GM13977 (cell line): ENCODE measurements around the gene SIGLEC11.
"Not testable (repeated sequence)": the region's sequence is repeated elsewhere in the genome, so short reads cannot be mapped to it uniquely, and the experiment has no call there.

Experiments
- DNase-seq: peaks from one replicate; pipeline ENCODE4 v3.0.0; 2012; ENCODE audit warnings: low spot score
- in situ Hi-C: fragments of 300-500 bp; cut with MboI; formaldehyde crosslinking; loops from one replicate; pipeline ENCODE4 v1.12.0; 2022; ENCODE audit warnings: low sequenced_read_pairs, low pct_unique_long_range_greater_than_20kb, mixed read lengths, inconsistent platforms; ENCODE audit not compliant: unreplicated experiment
- TF ChIP-seq, protein P1 (sequence below): IDR thresholded peaks from 2 replicates; pipeline ENCODE4 v1.5.1; 2012; ENCODE audit warnings: mild to moderate bottlenecking, control low read depth; ENCODE audit not compliant: insufficient read depth; ENCODE audit errors: extremely low read depth, missing control alignments

The SIGLEC11 gene

DNA sequence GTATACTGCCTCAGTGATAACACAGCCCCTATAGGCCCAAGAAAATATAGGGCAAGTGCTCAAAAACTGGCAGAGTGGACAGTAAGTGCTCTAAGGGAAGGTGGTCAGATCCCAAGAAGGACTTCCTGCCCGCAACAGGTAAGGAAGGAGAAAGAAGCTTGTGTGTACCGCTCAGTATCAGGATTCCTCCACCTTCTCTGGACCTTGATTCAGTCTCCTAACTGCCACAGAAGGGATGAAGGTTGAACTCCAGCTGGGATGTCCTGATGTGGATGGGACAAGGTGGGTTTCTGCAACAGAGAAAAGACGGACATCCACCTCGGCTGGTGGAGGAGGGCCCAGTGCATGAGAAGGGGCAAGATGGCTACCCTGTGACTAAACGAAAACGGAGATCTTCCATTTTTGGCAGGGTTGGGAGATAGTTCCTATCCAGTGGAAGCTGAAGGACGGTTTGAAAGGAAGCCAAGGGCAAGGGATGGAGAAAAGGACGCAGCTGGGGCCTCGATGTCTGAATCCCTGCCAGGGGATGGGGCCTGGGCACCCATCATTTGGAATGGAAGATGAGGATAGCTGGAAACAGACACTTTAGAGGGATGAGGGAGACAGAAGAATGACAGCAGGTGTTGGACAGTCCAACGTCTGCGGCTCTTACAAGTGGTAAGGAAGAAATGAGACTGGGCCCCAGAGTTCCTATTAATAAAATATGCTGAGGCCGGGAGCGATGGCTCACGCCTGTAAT lies 33.3 kb downstream of the SIGLEC11 start:
- in situ Hi-C loops = loop anchor here (25.0 kb wide), 1 partner anchor 210 kb away; no protein-coding TSS in a partner anchor
- TF ChIP-seq, protein P1, sequence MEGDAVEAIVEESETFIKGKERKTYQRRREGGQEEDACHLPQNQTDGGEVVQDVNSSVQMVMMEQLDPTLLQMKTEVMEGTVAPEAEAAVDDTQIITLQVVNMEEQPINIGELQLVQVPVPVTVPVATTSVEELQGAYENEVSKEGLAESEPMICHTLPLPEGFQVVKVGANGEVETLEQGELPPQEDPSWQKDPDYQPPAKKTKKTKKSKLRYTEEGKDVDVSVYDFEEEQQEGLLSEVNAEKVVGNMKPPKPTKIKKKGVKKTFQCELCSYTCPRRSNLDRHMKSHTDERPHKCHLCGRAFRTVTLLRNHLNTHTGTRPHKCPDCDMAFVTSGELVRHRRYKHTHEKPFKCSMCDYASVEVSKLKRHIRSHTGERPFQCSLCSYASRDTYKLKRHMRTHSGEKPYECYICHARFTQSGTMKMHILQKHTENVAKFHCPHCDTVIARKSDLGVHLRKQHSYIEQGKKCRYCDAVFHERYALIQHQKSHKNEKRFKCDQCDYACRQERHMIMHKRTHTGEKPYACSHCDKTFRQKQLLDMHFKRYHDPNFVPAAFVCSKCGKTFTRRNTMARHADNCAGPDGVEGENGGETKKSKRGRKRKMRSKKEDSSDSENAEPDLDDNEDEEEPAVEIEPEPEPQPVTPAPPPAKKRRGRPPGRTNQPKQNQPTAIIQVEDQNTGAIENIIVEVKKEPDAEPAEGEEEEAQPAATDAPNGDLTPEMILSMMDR = no peak
- no peak for DNase-seq

DNA sequence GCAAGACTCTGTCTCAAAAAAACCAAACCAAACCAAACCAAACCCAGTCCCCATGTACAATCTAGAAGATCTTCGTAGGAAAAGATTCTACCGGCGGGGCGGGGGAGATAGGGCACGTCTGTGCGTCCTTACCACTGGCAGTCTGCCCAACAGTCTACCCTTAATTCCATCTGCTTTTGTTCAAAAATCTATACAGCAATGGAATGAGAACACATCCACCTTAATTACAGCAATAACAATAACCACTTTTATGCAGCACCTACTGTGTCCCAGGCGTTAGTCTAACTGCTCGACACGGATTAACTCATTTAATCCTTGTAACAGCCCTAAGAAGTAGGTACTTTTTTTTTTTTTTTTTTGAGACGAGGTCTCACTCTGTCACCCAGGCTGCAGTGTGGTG lies 34.5 kb downstream of the SIGLEC11 start:
- no peak for DNase-seq
- TF ChIP-seq, protein P1 = no peak
- in situ Hi-C loops = loop anchor here (25.0 kb wide), 1 partner anchor 211 kb away; no protein-coding TSS in a partner anchor

DNA sequence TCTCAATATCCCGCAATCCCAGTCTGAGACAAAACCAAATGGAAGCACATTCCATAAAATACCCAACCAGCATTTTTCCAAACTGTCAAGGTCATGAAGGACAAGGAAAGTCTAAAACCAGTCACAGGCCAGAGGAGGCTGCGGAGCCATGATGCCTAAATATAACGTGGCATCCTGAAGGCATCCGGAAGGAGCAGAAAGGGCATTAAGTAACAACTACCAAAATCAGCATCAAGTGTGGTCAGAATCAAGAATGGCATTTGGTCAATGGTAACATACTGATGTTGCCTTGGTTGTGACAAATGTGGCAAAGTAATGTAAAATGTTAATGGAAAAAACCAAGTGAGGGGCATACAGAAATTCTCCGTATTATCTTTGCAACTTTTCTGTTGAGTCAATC lies 35.5 kb downstream of the SIGLEC11 start:
- in situ Hi-C loops = loop anchor here (25.0 kb wide), 1 partner anchor 212 kb away; no protein-coding TSS in a partner anchor
- no peak for DNase-seq
- TF ChIP-seq, protein P1 = no peak

DNA sequence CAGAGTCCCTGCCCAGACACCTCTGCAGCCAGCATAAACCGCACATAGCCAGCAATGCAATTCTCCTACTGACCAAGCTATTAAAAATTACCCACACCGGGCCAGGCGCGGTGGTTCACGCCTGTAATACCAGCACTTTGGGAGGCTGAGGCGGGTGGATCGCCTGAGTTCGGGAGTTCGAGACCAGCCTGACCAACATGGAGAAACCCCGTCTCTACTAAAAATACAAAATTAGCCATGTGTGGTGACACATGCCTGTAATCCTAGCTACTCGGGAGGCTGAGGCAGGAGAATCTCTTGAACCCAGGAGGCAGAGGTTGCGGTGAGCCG lies 36.1 kb downstream of the SIGLEC11 start:
- DNase-seq = not testable (repeated sequence)
- in situ Hi-C loops = loop anchor here (25.0 kb wide), 1 partner anchor 212 kb away; no protein-coding TSS in a partner anchor

DNA sequence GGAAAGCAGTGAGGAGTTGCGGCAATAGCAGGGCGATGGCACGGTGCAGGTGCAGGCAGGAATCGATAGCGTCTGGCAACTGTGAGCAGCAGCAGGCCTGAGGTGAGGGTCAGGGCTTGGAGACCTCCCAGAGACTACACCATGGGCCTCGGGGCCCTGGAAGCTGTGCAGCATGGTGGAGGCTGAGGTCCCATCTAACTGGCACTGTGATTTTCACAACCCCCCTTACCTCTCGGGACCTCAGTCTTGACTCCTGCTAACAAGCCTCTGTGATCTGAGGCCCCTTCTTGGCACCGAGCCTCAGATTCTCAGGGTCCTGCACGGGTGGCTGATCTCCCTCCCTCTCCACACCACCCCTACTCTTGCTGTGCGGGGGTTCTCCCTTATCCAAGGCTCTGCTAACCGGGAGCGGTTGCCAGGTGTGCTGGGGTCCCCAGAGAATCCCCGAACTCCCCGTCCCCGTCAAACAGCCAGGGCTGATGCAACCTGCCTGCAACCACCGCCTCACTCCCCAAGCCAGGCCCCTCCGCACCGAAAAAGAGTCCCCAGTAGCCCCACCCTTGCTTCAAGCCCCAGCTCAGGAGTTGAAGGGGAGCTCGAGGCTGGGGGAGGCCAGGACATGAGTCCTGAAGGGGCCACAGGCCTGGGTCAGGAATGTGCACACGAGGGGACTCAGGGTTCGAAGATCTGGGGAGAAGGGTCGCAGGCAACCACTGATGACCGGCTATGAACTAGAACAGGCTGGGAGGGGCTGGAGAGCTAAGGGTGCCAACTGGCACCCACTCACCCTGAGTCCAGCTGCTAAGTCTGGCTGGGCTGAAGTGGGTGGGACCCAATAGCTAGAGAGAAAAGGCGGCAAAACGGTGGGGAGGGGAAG lies 36.7 kb downstream of the SIGLEC11 start:
- in situ Hi-C loops = no loop called here
- no peak for DNase-seq
- TF ChIP-seq, protein P1 = no peak

DNA sequence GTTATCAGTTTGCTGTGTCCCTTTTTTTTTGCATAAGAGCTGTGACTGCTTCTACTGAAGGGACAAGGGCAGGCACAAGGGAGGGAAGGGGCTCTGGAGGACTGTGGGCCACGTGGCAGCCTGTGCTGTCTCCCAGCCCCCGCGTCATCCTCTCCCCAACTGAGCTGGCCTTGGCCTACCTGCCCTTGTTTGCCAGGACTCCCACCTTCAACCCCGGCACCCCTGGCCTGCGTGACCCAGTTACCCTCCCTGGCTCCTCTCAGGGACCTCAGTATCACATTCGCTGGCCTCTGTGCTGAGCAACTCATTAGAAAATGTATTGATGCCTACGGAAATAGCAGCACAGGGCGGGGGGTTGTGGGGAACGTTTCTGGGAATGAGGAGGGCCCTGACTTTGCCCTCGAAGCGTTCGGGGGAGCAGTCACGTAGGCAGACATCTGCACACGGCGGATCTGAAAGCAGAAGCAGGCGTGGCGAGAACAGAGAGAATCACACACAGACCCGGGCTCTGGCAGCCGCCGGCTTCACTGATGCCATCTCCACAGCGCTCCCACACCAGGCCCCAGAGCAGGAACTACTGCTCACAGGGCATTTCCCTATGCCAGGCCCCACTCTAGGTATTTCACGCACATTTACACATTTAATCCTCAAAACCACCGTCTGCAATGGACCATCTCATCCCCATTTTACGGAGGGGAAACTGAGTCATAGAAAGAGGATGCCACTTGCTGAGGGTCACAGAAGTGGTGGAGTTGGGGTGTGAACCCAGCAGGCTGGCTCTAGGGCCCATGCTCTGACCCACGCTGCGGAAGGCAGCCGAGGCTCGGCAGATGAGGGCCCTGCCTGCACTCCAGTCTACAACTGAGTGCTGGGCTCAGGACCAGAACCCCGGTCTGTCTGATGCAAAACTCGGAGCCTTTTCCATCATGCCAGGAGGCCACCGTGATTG lies 37.6 kb downstream of the SIGLEC11 start:
- DNase-seq = no peak
- TF ChIP-seq, protein P1 = no peak
- in situ Hi-C loops = no loop called here
